Measurements from ENCODE around the gene TIAM1. TPM values are rescaled to one million over a fixed set of nuclear protein-coding genes. Genes with fewer than 3 reads are reported as not detected.

TIAM1 gene
- total RNA-seq, 4 donors from 2014 or later: 0.66 to 3.5 (median 1.0) TPM

- H3K4me1 ChIP-seq: no peaks in the 10 kb centered on the region
- no peaks in the 10 kb centered on the region for H3K27me3 ChIP-seq
- no peak for TF ChIP-seq CTCF (IDR thresholded peaks at IDR 0.05 in 4 of 5, conservative IDR thresholded peaks at IDR 0.05 in 1 of 5)
- no peak for TF ChIP-seq POLR2A (IDR thresholded peaks at IDR 0.05)
- no peak overlapping the region for H3K27ac ChIP-seq
- intact Hi-C loops (cut with DNase I; ENCODE audit: low total_unique reads): no loop called here
- no peak for DNase-seq
- H3K36me3 ChIP-seq: no peaks in the 10 kb centered on the region
- no peak for ATAC-seq
- in situ Hi-C loops (cut with MboI; ENCODE audit: low sequenced_read_pairs in 4 of 4): no loop called here
- H3K9me3 ChIP-seq: no peaks in the 10 kb centered on the region
- no peak overlapping the region for H3K4me3 ChIP-seq
Observed at GRCh38 chr21:31382060-31382459, 38.0 kb upstream of the TIAM1 start.

GRCh38 chr21:31376301-31376700, 32.2 kb upstream of the TIAM1 start:
- TF ChIP-seq CTCF (IDR thresholded peaks at IDR 0.05 in 4 of 5, conservative IDR thresholded peaks at IDR 0.05 in 1 of 5) (no peak), POLR2A (IDR thresholded peaks at IDR 0.05) (no peak)
- no peak for ATAC-seq
- Histone ChIP-seq H3K27ac (no peak overlapping the region), H3K9me3 (no peaks in the 10 kb centered on the region), H3K4me1 (no peaks in the 10 kb centered on the region), H3K36me3 (no peaks in the 10 kb centered on the region), H3K4me3 (no peak overlapping the region), H3K27me3 (no peaks in the 10 kb centered on the region)
- no peak for DNase-seq
- intact Hi-C loops (cut with DNase I; ENCODE audit: low total_unique reads): no loop called here
- in situ Hi-C loops (cut with MboI; ENCODE audit: low sequenced_read_pairs in 4 of 4): no loop called here

- Histone ChIP-seq H3K9me3 (no peaks in the 10 kb centered on the region), H3K27ac (no peak overlapping the region), H3K36me3 (no peaks in the 10 kb centered on the region), H3K27me3 (no peaks in the 10 kb centered on the region), H3K4me3 (no peak overlapping the region), H3K4me1 (no peaks in the 10 kb centered on the region)
- in situ Hi-C loops (cut with MboI; ENCODE audit: low sequenced_read_pairs in 4 of 4): no loop called here
- intact Hi-C loops (cut with DNase I; ENCODE audit: low total_unique reads): no loop called here
- TF ChIP-seq CTCF (IDR thresholded peaks at IDR 0.05 in 4 of 5, conservative IDR thresholded peaks at IDR 0.05 in 1 of 5) (no peak), POLR2A (IDR thresholded peaks at IDR 0.05) (no peak)
- DNase-seq (no peak), ATAC-seq (no peak)
Observed at GRCh38 chr21:31374395-31374794, 30.3 kb upstream of the TIAM1 start.

GRCh38 chr21:31372471-31372765, 28.4 kb upstream of the TIAM1 start:
- ATAC-seq (no peak), DNase-seq (no peak)
- H3K36me3 ChIP-seq: no peaks in the 10 kb centered on the region
- in situ Hi-C loops (cut with MboI; ENCODE audit: low sequenced_read_pairs in 4 of 4): no loop called here
- H3K4me3 ChIP-seq: no peak overlapping the region
- no peaks in the 10 kb centered on the region for H3K4me1 ChIP-seq
- TF ChIP-seq POLR2A (IDR thresholded peaks at IDR 0.05) (no peak), CTCF (IDR thresholded peaks at IDR 0.05 in 4 of 5, conservative IDR thresholded peaks at IDR 0.05 in 1 of 5) (no peak)
- H3K27me3 ChIP-seq: no peaks in the 10 kb centered on the region
- H3K9me3 ChIP-seq: no peaks in the 10 kb centered on the region
- no peak overlapping the region for H3K27ac ChIP-seq
- intact Hi-C loops (cut with DNase I; ENCODE audit: low total_unique reads): no loop called here

- Histone ChIP-seq H3K36me3 (no peaks in the 10 kb centered on the region), H3K27ac (no peak overlapping the region), H3K4me3 (no peak overlapping the region), H3K9me3 (no peaks in the 10 kb centered on the region), H3K4me1 (no peaks in the 10 kb centered on the region), H3K27me3 (no peaks in the 10 kb centered on the region)
- intact Hi-C loops (cut with DNase I; ENCODE audit: low total_unique reads) (no loop called here), in situ Hi-C loops (cut with MboI; ENCODE audit: low sequenced_read_pairs in 4 of 4) (no loop called here)
- no peak for DNase-seq
- TF ChIP-seq CTCF (IDR thresholded peaks at IDR 0.05 in 4 of 5, conservative IDR thresholded peaks at IDR 0.05 in 1 of 5) (no peak), POLR2A (IDR thresholded peaks at IDR 0.05) (no peak)
- ATAC-seq: no peak
Observed at GRCh38 chr21:31371715-31372470, 27.8 kb upstream of the TIAM1 start.

All from gastrocnemius medialis (tissue), 4 donors.